NCI-H2107 (cell line): ENCODE results near the gene PLEKHO2.

ENCODE experiments used
- DNase-seq: peaks from one replicate; lab custom pipeline; 2025; lab: John Stamatoyannopoulos, UW

Gene PLEKHO2

DNA sequence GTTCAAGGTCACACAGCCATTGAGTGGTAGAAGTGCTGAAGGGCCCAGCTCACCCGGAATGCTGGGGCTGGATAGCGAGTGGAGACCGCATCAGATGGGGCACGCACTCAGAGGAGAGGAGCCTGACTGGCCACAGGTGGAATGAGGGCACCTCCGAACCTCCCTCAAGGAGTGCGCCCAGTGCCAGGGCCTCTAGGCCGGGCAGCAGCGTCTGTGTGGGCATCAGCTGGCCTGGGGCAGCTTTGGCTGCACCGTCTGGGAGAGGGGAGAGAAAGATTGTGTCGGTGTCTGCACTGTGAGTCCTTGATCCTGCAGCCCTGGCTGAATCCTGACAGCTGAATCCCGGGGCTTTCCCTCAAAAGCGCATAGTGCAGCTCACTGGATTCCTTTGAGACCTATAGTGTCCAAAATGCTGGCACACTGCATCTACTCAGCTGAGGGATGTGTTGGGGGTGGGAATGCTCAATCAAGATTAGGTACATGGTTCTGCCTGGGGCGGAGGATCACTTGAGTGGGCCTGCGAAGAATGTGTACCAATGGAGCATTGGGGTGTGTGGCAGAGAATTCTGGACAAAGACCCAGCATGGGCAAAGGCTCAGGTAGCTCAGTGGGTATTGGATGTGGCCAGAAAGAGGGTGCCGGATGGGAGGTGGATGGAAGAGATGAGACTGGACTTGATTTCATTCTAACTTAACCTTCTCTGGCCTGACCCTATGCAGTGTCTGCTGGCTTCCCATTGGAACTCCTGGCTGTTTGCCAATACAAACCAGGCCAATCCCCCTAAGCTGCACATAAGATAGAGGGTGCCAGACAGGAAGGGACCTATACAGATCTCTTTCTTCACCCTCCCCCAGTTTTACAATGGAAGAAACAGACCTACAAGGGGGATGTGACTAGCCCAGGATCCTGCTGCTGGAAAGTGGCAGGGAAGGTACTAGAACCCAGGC, 70.9 kb downstream of the PLEKHO2 start:
- no peak for DNase-seq

- DNase-seq, result no peak
Observed at GRCh38 chr15:64915518-64916227, 74.0 kb downstream of the PLEKHO2 start.

DNA sequence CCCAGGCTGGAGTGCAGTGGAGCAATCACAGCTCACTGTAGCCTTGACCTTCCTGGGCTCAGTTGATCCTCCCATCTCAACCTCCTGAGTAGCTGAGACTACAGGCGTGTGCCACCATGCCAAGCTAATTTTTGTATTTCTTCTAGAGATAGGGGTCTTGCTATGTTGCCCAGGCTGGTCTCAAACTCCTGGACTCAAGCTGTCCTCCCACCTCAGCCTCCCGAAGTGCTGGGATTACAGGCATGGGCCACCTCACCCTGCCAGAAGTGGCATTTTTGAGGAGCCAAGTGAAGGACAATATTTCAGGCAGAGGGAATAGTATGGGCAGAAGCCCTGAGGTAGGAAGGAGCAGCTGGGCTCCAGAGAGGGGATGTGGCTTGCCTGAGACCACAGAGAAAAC, 74.7 kb downstream of the PLEKHO2 start:
- no peak for DNase-seq

GRCh38 chr15:64917211-64917610, 75.5 kb downstream of the PLEKHO2 start:
- no peak for DNase-seq
